IMR-90 (cell line): ENCODE data around the gene ANKRD10. TPM values are rescaled to one million over a fixed set of nuclear protein-coding genes. Genes with fewer than 3 reads are reported as not detected.

Source experiments
- ATAC-seq: fragments of 200-7000 bp; cut with Tn5 transposase; 2 replicates; pipeline ENCODE4 v1.9.1; 2020; ENCODE audit warnings: low read depth, mild to moderate bottlenecking, moderate library complexity
- BruUV-seq: library from RNA; stranded (reverse); fragments of 400-500 nt; replicated peaks from 2 replicates; lab custom pipeline; 2021; lab: Mats Ljungman, UMichigan
- CTCF ChIA-PET: fragments of 300-600 bp; formaldehyde crosslinking; extraction: SDS; loops from one replicate; lab custom pipeline; 2021; ENCODE audit warnings: antibody characterized with exemption; lab: Yijun Ruan, JAX
- POLR2A ChIA-PET: fragments of 300-600 bp; sonication (Branson Sonifier 250); formaldehyde crosslinking; loops from one replicate; lab custom pipeline; 2022; ENCODE audit warnings: antibody characterized with exemption; ENCODE audit not compliant: unreplicated experiment; lab: Charles Lee
- DNase-seq: peaks from one replicate; pipeline ENCODE4 v3.0.0; 2013
- H2AFZ ChIP-seq: replicated peaks from 2 replicates; pipeline ENCODE3; 2013; ENCODE audit warnings: low read length, mild to moderate bottlenecking; ENCODE audit not compliant: poor library complexity
- H2AK5ac ChIP-seq: 2 replicates; pipeline ENCODE4 v1.6.1; 2013; ENCODE audit warnings: low read depth, low read length, inconsistent platforms
- H2AK9ac ChIP-seq: replicated peaks from 2 replicates; pipeline ENCODE3; 2013; ENCODE audit warnings: mild to moderate bottlenecking, low read depth, low read length, moderate library complexity; ENCODE audit not compliant: poor library complexity
- H2BK120ac ChIP-seq: 2 replicates; pipeline ENCODE4 v1.6.1; 2013; ENCODE audit warnings: low read depth, low read length, inconsistent platforms
- H2BK15ac ChIP-seq: 3 replicates; pipeline ENCODE4 v1.6.1; 2013; ENCODE audit warnings: low read depth, low read length, inconsistent platforms
- H2BK20ac ChIP-seq: 2 replicates; pipeline ENCODE4 v1.6.1; 2013; ENCODE audit warnings: low read depth, mild to moderate bottlenecking, inconsistent platforms, low read length, moderate library complexity
- H2BK5ac ChIP-seq: 2 replicates; pipeline ENCODE4 v1.6.1; 2013; ENCODE audit warnings: mild to moderate bottlenecking, low read depth, low read length, inconsistent platforms; ENCODE audit not compliant: poor library complexity, severe bottlenecking
- H3K14ac ChIP-seq: replicated peaks from 2 replicates; pipeline ENCODE4 v1.6.1; 2013; ENCODE audit warnings: low read depth, low read length, inconsistent platforms
- H3K18ac ChIP-seq: 2 replicates; pipeline ENCODE4 v1.6.1; 2013; ENCODE audit warnings: low read depth, low read length, control low read depth
- H3K23ac ChIP-seq: 2 replicates; pipeline ENCODE4 v1.6.1; 2013; ENCODE audit warnings: low read depth, low read length, inconsistent platforms
- H3K27ac ChIP-seq: 2 replicates; pipeline ENCODE4 v1.5.1; 2013; ENCODE audit warnings: mild to moderate bottlenecking, control low read depth, low read length; ENCODE audit not compliant: insufficient read depth
- H3K27me3 ChIP-seq: 2 replicates; pipeline ENCODE4 v1.6.1; 2013; ENCODE audit warnings: low read length; ENCODE audit not compliant: control insufficient read depth, insufficient read depth
- H3K36me3 ChIP-seq: 2 replicates; pipeline ENCODE4 v1.6.1; 2013; ENCODE audit warnings: low read length, mixed read lengths; ENCODE audit not compliant: control insufficient read depth, insufficient read depth
- H3K4ac ChIP-seq: 2 replicates; pipeline ENCODE4 v1.6.1; 2013; ENCODE audit warnings: low read depth, low read length, inconsistent platforms
- H3K4me1 ChIP-seq: 2 replicates; pipeline ENCODE4 v1.6.1; 2013; ENCODE audit warnings: low read length, mixed read lengths; ENCODE audit not compliant: control insufficient read depth, insufficient read depth
- H3K4me2 ChIP-seq: 2 replicates; pipeline ENCODE4 v1.6.1; 2013; ENCODE audit warnings: low read depth, mild to moderate bottlenecking, control low read depth, low read length, moderate library complexity
- H3K4me3 ChIP-seq: 2 replicates; pipeline ENCODE4 v1.5.1; 2013; ENCODE audit warnings: low read depth, mild to moderate bottlenecking, control low read depth, low read length, moderate library complexity; ENCODE audit not compliant: insufficient read depth
- H3K56ac ChIP-seq: 2 replicates; pipeline ENCODE4 v1.6.1; 2013; ENCODE audit warnings: low read length, inconsistent platforms; ENCODE audit not compliant: insufficient read depth; ENCODE audit errors: extremely low read depth
- H3K79me1 ChIP-seq, 2 experiments: 2 replicates each; pipeline ENCODE4 v1.6.1; 2013; ENCODE audit warnings: low read length in 2 of 2, inconsistent platforms in 1 of 2, low read depth in 1 of 2
- H3K9ac ChIP-seq: 2 replicates; pipeline ENCODE4 v1.6.1; 2013; ENCODE audit warnings: low read depth, low read length, control low read depth
- H3K9me1 ChIP-seq: 2 replicates; pipeline ENCODE4 v1.6.1; 2013; ENCODE audit warnings: low read length, inconsistent platforms; ENCODE audit not compliant: insufficient read depth
- H3K9me3 ChIP-seq: 2 replicates; pipeline ENCODE4 v1.6.1; 2013; ENCODE audit warnings: low read length; ENCODE audit not compliant: control insufficient read depth, insufficient read depth
- H4K20me1 ChIP-seq: 2 replicates; pipeline ENCODE4 v1.6.1; 2013; ENCODE audit warnings: low read length, inconsistent platforms; ENCODE audit not compliant: insufficient read depth
- H4K5ac ChIP-seq: 2 replicates; pipeline ENCODE4 v1.6.1; 2013; ENCODE audit warnings: mild to moderate bottlenecking, low read depth, low read length, control low read depth
- H4K8ac ChIP-seq, 2 experiments: 2 replicates each; pipeline ENCODE4 v1.6.1; 2013; ENCODE audit warnings: low read depth in 2 of 2, low read length in 2 of 2, control low read depth in 1 of 2, inconsistent platforms in 1 of 2
- H4K91ac ChIP-seq: 2 replicates; pipeline ENCODE4 v1.6.1; 2013; ENCODE audit warnings: low read depth, low read length, inconsistent platforms; ENCODE audit not compliant: insufficient read depth
- BHLHE40 ChIP-seq: fragments of 150-350 bp; IDR thresholded peaks from 2 replicates; pipeline ENCODE4 v1.6.1; 2016; ENCODE audit warnings: mild to moderate bottlenecking, low read depth, low read length
- CEBPB ChIP-seq: IDR thresholded peaks from 2 replicates; pipeline ENCODE4 v1.6.1; 2012; ENCODE audit warnings: low read depth, low read length, improper control_type of control experiment
- CHD1 ChIP-seq: IDR thresholded peaks from 2 replicates; pipeline ENCODE4 v1.6.1; 2012; ENCODE audit warnings: low read depth, low read length, improper control_type of control experiment
- MAZ ChIP-seq: IDR thresholded peaks from 2 replicates; pipeline ENCODE4 v1.6.1; 2012; ENCODE audit warnings: low read depth, mild to moderate bottlenecking, low read length, improper control_type of control experiment, moderate library complexity, borderline replicate concordance
- MXI1 ChIP-seq: IDR thresholded peaks from 2 replicates; pipeline ENCODE4 v1.6.1; 2012; ENCODE audit warnings: low read depth, mild to moderate bottlenecking, low read length, moderate library complexity, borderline replicate concordance
- POLR2A ChIP-seq: IDR thresholded peaks from 2 replicates; pipeline ENCODE4 v1.6.1; 2012; ENCODE audit warnings: mild to moderate bottlenecking, low read depth, low read length
- WGBS, 2 experiments: methylation state at CpG; one replicate each; pipeline versions ENCODE4 v1.1.5 to v1.1.7; 2013; ENCODE audit warnings: missing lambda C conversion rate in 2 of 2; ENCODE audit not compliant: insufficient read length in 1 of 2; ENCODE audit errors: extremely low coverage in 2 of 2; 5-methylcytosine and 5-hydroxymethylcytosine counted together
- dilution Hi-C: fragments of 300-500 bp; cut with HindIII; formaldehyde crosslinking; loops from one replicate; pipeline ENCODE4 v1.14.3; 2018; ENCODE audit warnings: low sequenced_read_pairs; ENCODE audit not compliant: unreplicated experiment
- in situ Hi-C: fragments of 300-500 bp; cut with MboI; formaldehyde crosslinking; loops from 3 replicates; pipeline ENCODE4 v1.14.3; 2019; ENCODE audit warnings: low sequenced_read_pairs, inconsistent platforms, mixed read lengths
- intact Hi-C: fragments of 100-400 bp; cut with micrococcal nuclease; formaldehyde crosslinking; loops from 2 replicates; pipeline ENCODE4 v1.10.0; 2022
- polyA plus RNA-seq, 3 experiments: library from polyadenylated mRNA; depleted of rRNA; stranded (reverse); fragments of >200 nt; gene quantifications; 2 replicates each; pipeline ENCODE4 v1.2.3, GENCODE V29; 2012; ENCODE audit warnings: low replicate concordance in 1 of 3
- total RNA-seq: library from RNA; depleted of rRNA; stranded (reverse); fragments of >200 nt; gene quantifications from 2 replicates; pipeline ENCODE4 v1.2.3, GENCODE V29; 2012
- TF ChIP-seq, protein P1 (sequence below): fragments of 150-350 bp; IDR thresholded peaks from 2 replicates; pipeline ENCODE4 v1.6.1; 2017; ENCODE audit warnings: mild to moderate bottlenecking, antibody characterized with exemption, low read length, low read depth
- TF ChIP-seq, protein P2 (sequence below): fragments of 150-350 bp; IDR thresholded peaks from 2 replicates; pipeline ENCODE4 v1.6.1; 2016; ENCODE audit warnings: low read depth, mild to moderate bottlenecking, low read length, moderate library complexity, borderline replicate concordance
- TF ChIP-seq, protein P3 (sequence below): conservative IDR thresholded peaks from 2 replicates; pipeline ENCODE4 v1.5.1; 2012; ENCODE audit warnings: mild to moderate bottlenecking, low read depth, low read length, improper control_type of control experiment

The ANKRD10 gene
- total and polyA plus RNA-seq, 2 of the 4 experiments (the other 2 are of a cell fraction), result 18.3 to 31.1 TPM

DNA sequence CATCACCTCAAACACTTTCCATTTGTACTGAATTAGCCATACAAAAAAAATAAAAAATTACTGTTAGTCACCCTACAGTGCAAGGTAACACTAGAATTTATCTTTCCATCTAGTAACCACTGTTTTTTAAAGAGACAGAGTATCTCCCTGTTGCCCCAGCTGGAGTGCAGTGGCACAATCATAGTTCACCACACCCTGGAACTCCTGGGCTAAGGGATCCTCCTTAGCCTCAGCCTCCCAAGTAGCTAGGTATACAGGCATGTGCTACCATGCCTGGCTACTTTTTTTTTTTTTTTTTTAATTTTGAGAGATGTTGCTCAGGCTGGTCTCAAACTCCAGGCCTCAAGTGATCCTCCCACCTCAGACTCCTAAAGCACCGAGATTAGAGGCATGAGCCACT lies 17.9 kb downstream of the ANKRD10 start:
- no peak overlapping the region for H4K8ac ChIP-seq
- no peak overlapping the region for H3K4me2 ChIP-seq
- no peak overlapping the region for H2AFZ ChIP-seq
- no peaks in the 10 kb centered on the region for H3K9me3 ChIP-seq
- H3K14ac ChIP-seq, result no peak overlapping the region
- no peaks in the 10 kb centered on the region for H3K27me3 ChIP-seq
- no peak overlapping the region for H2BK120ac ChIP-seq
- peaks cover 32% of the 10 kb centered on the region for H3K36me3 ChIP-seq
- H3K23ac ChIP-seq, result no peak overlapping the region
- no peak overlapping the region for H3K27ac ChIP-seq
- no peak for DNase-seq
- H2AK5ac ChIP-seq, result no peak overlapping the region
- no peak overlapping the region for H3K18ac ChIP-seq
- TF ChIP-seq POLR2A (no peak), CEBPB (no peak), CHD1 (no peak), MXI1 (no peak), MAZ (no peak), BHLHE40 (no peak)
- TF ChIP-seq, protein P1, sequence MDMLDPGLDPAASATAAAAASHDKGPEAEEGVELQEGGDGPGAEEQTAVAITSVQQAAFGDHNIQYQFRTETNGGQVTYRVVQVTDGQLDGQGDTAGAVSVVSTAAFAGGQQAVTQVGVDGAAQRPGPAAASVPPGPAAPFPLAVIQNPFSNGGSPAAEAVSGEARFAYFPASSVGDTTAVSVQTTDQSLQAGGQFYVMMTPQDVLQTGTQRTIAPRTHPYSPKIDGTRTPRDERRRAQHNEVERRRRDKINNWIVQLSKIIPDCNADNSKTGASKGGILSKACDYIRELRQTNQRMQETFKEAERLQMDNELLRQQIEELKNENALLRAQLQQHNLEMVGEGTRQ, result no peak
- TF ChIP-seq, protein P2, sequence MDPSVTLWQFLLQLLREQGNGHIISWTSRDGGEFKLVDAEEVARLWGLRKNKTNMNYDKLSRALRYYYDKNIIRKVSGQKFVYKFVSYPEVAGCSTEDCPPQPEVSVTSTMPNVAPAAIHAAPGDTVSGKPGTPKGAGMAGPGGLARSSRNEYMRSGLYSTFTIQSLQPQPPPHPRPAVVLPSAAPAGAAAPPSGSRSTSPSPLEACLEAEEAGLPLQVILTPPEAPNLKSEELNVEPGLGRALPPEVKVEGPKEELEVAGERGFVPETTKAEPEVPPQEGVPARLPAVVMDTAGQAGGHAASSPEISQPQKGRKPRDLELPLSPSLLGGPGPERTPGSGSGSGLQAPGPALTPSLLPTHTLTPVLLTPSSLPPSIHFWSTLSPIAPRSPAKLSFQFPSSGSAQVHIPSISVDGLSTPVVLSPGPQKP, result no peak
- TF ChIP-seq, protein P3, sequence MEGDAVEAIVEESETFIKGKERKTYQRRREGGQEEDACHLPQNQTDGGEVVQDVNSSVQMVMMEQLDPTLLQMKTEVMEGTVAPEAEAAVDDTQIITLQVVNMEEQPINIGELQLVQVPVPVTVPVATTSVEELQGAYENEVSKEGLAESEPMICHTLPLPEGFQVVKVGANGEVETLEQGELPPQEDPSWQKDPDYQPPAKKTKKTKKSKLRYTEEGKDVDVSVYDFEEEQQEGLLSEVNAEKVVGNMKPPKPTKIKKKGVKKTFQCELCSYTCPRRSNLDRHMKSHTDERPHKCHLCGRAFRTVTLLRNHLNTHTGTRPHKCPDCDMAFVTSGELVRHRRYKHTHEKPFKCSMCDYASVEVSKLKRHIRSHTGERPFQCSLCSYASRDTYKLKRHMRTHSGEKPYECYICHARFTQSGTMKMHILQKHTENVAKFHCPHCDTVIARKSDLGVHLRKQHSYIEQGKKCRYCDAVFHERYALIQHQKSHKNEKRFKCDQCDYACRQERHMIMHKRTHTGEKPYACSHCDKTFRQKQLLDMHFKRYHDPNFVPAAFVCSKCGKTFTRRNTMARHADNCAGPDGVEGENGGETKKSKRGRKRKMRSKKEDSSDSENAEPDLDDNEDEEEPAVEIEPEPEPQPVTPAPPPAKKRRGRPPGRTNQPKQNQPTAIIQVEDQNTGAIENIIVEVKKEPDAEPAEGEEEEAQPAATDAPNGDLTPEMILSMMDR, result no peak
- no peak overlapping the region for H2BK20ac ChIP-seq
- H3K4me1 ChIP-seq, result no peaks in the 10 kb centered on the region
- in situ Hi-C loops (no loop called here), intact Hi-C loops (no loop called here), dilution Hi-C loops (no loop called here)
- no peak overlapping the region for H3K9ac ChIP-seq
- H2BK15ac ChIP-seq, result no peak overlapping the region
- ATAC-seq, result no peak
- H2BK5ac ChIP-seq, result no peak overlapping the region
- peaks cover 21 to 66% of the 10 kb centered on the region in 2 experiments for H3K79me1 ChIP-seq
- WGBS, 2 experiments, result no CpG with 5 or more reads among the region's 1 CpG
- H3K4ac ChIP-seq, result no peak overlapping the region
- H3K56ac ChIP-seq, result no peak overlapping the region
- CTCF ChIA-PET, result no interaction called here
- H2AK9ac ChIP-seq, result no peak overlapping the region
- no peak overlapping the region for H4K5ac ChIP-seq
- peaks cover 14% of the 10 kb centered on the region; the same call in 1 of the 2 replicates for H4K20me1 ChIP-seq
- BruUV-seq, result no TSS peak
- H3K9me1 ChIP-seq, result peaks cover 7% of the 10 kb centered on the region; the same call in 1 of the 2 replicates
- no peak overlapping the region for H4K91ac ChIP-seq
- POLR2A ChIA-PET, result no interaction called here
- H3K4me3 ChIP-seq, result no peak overlapping the region
